HG03175 (cell line): Measurements from ENCODE around the gene COMMD3.

Source experiments
- ATAC-seq: cut with Tn5 transposase; IDR thresholded peaks from one replicate; pipeline ENCODE4 v1.9.1; 2021; ENCODE audit warnings: mild to moderate bottlenecking, moderate library complexity; ENCODE audit not compliant: unreplicated experiment

Gene COMMD3

GRCh38 chr10:22319547-22319979 is 3.4 kb downstream of the COMMD3 start:
- ATAC-seq = no peak

- ATAC-seq = no peak
These were observed 3.9 kb downstream of the COMMD3 start for GRCh38 chr10:22319980-22320558.

- ATAC-seq = no peak
These were observed 4.5 kb downstream of the COMMD3 start, which contains the start of gene BMI1 for GRCh38 chr10:22320591-22321155. Gene BMI1, plus strand, starts transcription at chr10:22321099. Its CDS starts 5,351 bp downstream, at chr10:22326450.

DNA sequence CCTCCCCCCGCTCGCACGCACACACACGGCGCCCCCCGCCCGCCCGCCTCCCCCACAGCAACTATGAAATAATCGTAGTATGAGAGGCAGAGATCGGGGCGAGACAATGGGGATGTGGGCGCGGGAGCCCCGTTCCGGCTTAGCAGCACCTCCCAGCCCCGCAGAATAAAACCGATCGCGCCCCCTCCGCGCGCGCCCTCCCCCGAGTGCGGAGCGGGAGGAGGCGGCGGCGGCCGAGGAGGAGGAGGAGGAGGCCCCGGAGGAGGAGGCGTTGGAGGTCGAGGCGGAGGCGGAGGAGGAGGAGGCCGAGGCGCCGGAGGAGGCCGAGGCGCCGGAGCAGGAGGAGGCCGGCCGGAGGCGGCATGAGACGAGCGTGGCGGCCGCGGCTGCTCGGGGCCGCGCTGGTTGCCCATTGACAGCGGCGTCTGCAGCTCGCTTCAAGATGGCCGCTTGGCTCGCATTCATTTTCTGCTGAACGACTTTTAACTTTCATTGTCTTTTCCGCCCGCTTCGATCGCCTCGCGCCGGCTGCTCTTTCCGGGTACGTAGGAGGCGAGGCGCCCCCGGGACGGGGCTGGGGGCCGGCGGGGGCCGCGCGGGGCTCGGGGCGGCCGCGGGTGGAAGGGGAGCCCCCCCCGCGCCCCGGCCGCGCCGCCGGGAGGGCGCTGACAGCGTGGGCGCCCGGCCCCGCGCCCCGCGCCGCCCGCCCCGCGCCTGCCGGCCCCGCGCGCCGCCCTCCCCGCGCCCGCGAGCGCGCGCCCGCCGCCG is 5.2 kb downstream of the COMMD3 start:
- peak; percentile 23 for ATAC-seq

- ATAC-seq = peak; percentile 2
These were observed 5.9 kb downstream of the COMMD3 start for GRCh38 chr10:22321924-22322640.

GRCh38 chr10:22322641-22323160 is 6.5 kb downstream of the COMMD3 start:
- no peak for ATAC-seq

DNA sequence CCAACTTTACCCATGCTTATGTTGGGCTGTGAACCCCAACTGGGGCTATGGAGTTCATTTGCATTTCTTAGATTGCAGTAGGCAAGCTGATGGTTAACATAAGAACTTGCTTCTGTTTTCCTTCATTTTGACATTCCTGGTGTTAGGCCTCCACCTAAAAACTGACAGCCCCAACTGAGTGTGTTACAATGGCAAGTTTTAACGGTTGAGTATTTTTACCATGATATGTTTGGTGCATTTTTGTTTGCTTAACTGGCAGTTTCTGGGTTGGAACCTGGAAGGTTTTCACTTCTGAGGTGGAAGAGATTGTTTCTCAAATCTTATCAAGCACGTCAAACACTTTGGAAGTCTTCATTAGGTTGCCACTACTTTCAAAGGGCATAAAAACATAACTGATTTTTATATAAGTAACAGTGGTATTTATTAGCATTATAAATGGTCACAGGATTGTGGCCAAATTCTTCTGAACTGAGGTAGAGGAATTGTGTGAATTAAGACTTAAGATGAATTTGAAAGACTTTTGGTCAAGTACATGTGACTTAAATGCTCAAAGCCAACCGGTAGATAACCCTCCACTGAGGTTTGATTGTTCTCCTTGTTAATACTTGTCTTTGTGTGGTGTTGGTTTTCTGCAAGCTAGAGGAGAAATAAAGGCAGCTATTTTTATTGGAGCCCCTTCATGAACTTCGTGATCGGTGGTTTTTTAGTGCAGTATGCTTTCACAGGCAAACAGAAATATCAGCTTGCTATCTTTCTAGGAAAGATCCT is 7.5 kb downstream of the COMMD3 start:
- no peak for ATAC-seq

GRCh38 chr10:22324413-22324812 is 8.2 kb downstream of the COMMD3 start:
- no peak for ATAC-seq

GRCh38 chr10:22324893-22325271 is 8.7 kb downstream of the COMMD3 start:
- ATAC-seq = no peak

DNA sequence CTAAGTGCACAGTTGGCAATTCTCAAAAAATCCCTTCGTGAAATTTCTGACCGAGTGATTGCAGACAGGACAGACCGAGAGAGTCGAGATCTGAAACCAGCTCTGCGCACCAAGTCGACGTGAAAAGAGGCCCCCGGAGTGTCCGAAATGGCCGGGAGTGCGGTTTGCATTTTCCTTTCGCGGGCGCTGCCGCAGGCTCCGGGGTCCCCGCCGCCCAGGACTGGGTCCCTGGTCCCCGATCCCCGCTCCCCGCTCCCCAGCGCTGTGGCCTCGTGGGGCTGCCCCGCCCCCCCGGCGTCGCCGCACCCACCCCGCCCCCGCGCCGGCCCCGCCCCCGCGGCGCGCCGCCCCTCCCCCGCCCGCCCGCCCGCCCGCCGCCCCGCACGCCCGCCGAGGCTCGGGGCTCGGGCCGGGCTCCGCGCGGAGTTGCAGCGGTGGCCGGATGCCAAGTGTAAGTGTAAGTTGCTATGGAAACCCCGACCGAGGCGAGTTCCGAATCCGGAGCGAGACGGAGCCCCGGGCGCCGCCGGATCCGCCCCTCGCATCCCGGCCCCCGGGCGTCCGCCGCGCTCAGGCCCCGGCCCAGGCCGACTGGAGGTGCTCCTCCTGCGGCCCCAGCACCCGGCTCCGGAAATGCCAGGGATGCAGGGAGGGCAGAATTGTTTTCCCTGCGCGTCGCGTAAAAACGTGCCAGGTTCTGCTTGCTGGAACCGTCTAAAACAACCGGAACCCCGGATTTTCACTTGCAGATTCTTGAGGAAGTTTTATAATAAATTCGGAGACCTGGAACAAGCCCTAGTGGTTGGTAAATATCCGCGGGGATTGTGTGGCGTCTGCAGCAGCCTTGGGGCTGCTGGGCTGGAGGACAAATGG is 9.3 kb downstream of the COMMD3 start:
- ATAC-seq = peak; percentile 59

DNA sequence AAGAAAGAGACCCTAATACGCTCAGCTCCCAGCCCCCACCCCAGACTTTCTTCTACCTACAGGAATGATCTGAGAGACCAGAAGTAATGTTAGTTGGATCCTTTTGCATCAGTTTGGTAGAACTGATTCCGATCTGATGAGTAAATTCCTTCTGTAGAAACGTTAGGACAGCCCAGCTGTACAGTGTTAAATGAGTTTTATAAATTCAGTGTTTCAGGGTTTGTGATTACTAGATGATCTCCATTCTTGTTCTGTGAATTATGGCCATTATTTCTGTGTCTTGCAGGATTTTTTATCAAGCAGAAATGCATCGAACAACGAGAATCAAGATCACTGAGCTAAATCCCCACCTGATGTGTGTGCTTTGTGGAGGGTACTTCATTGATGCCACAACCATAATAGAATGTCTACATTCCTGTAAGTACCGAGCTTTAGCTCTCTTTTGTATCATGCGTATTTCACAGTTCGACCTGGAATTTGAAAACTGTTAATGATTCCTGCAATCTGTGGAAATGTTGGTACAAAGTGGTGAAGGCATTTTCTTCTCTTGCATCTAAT is 10.0 kb downstream of the COMMD3 start:
- no peak for ATAC-seq

GRCh38 chr10:22329150-22329549 is 13.0 kb downstream of the COMMD3 start:
- ATAC-seq = no peak

- no peak for ATAC-seq
These were observed 16.0 kb downstream of the COMMD3 start for GRCh38 chr10:22332116-22332692.

- no peak for ATAC-seq
These were observed 17.2 kb downstream of the COMMD3 start for GRCh38 chr10:22333167-22333974.

- ATAC-seq = no peak
These were observed 17.7 kb downstream of the COMMD3 start for GRCh38 chr10:22333975-22334282.

DNA sequence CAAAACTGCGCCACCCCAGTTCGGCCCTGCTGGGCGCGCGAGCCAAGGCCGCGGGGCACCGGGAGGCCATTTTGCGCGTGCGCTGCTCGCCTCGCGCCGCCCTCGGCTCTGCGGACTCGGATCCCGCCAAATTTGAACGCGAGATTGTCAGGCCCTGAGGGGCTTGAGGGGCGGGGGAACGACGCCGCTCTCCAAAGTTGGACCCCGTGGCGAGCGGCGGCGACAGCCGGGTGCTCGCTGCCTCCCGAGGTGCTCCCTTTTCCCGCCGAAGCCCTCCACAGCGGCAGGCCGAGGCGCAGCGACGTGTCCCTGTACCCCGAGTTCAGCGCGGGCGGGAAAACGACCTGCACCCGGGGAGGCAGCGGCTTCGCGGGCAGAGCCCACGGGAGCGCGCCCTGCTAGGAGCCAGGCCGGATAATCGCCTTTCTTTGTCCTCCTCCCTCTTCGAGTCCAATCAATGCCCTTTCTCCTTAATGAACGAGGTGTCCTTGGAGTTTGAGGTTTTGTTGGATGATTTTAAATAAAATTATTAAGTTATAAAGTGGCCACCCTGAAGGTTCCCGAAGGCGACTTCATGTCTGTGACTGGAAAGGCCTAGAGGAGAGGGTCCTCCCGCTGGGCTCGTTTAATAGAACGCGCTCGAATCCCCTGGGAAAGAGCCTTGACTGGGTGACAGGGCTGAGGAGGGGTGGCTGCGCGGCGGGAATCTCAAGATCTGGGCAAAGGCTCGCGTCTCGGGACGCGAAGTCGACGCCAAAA is 18.4 kb downstream of the COMMD3 start:
- no peak for ATAC-seq

DNA sequence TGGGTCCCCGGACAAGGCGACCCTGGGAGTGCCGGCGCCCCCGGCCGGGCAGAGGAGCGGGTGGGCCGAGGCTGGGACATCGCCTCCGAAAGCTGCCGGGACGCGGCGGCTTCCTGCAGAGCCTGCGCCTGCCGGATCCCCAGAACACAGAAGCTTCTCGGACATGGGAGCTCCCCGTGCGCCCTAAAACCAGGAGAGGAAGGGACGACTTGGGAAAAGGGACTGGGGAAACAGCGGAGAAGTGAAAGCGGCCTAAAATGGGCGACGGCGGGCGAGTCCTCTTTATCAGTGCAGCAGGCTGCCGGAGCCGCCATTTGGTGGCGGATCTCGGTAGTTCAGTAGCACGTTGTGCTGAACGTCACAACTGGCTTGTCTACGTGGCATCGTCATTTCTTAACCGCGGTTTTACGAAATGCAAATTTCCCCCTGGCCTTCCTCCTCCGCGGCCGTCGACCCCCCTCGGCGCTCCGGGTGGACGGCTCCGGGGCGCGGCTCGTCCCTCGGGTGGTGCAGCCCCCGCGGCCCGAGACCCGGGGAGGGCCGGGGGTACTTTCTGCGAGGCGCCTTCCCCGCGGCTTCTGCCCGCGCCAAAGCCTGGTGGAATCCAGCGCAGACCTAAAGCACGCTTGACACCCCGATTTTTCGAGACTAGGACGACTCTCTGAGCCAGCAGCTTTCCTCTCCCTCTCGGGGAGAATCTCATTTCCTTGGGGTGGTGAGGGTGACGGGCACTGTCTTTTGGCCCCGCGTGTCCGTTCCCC is 19.2 kb downstream of the COMMD3 start:
- ATAC-seq = peak; percentile 72
